PC-3 (cell line): Measurements from ENCODE around the gene DLGAP1. TPM values are rescaled to one million over a fixed set of nuclear protein-coding genes. Genes with fewer than 3 reads are reported as not detected.

Experiments used
- ATAC-seq: fragments of 200-7000 bp; cut with Tn5 transposase; 2 replicates; pipeline ENCODE4 v1.9.1; 2020; ENCODE audit warnings: mild to moderate bottlenecking, moderate library complexity
- BruUV-seq: library from RNA; stranded (reverse); fragments of 400-500 nt; replicated peaks from 2 replicates; lab custom pipeline; 2021; lab: Mats Ljungman, UMichigan
- CTCF ChIA-PET: fragments of 300-600 bp; sonication (Branson Sonifier 250); formaldehyde crosslinking; loops from one replicate; lab custom pipeline; 2022; ENCODE audit warnings: antibody characterized with exemption; lab: Charles Lee
- POLR2A ChIA-PET: fragments of 300-600 bp; sonication (Branson Sonifier 250); formaldehyde crosslinking; loops from one replicate; lab custom pipeline; 2022; ENCODE audit warnings: antibody characterized with exemption; ENCODE audit not compliant: unreplicated experiment; lab: Charles Lee
- DNase-seq: peaks from one replicate; pipeline ENCODE4 v3.0.0-alpha.2; 2015
- H2AFZ ChIP-seq: fragments of 300-600 bp; sonication (generic); 2 replicates; pipeline ENCODE4 v1.6.0; 2016; ENCODE audit warnings: antibody characterized with exemption, low read length
- H3F3A ChIP-seq: fragments of 300-600 bp; sonication (generic); one replicate; pipeline ENCODE4 v1.6.0; 2017; ENCODE audit warnings: antibody characterized with exemption, low read length, control low read depth, mild to moderate bottlenecking; ENCODE audit not compliant: unreplicated experiment
- H3K27ac ChIP-seq: fragments of 300-600 bp; sonication (generic); 2 replicates; pipeline ENCODE4 v1.5.1; 2016; ENCODE audit warnings: mild to moderate bottlenecking, low read length
- H3K27me3 ChIP-seq: fragments of 300-600 bp; sonication (generic); 2 replicates; pipeline ENCODE4 v1.6.1; 2016; ENCODE audit warnings: low read length, mixed read lengths
- H3K36me3 ChIP-seq: fragments of 300-600 bp; sonication (generic); 2 replicates; pipeline ENCODE4 v1.6.1; 2016; ENCODE audit warnings: low read depth, mixed run types, low read length, mixed read lengths
- H3K4me1 ChIP-seq: fragments of 300-600 bp; sonication (generic); 2 replicates; pipeline ENCODE4 v1.5.1; 2016; ENCODE audit warnings: low read length; ENCODE audit not compliant: insufficient read depth
- H3K4me2 ChIP-seq: fragments of 300-600 bp; sonication (generic); 2 replicates; pipeline ENCODE4 v1.6.0; 2016; ENCODE audit warnings: low read length
- H3K4me3 ChIP-seq: fragments of 300-600 bp; sonication (generic); 2 replicates; pipeline ENCODE4 v1.5.1; 2016; ENCODE audit warnings: mild to moderate bottlenecking, low read length, mixed read lengths
- H3K79me2 ChIP-seq: fragments of 300-600 bp; sonication (generic); 2 replicates; pipeline ENCODE4 v1.6.1; 2017; ENCODE audit warnings: low read length, mixed read lengths
- H3K9ac ChIP-seq: fragments of 300-600 bp; sonication (generic); 2 replicates; pipeline ENCODE4 v1.6.0; 2016; ENCODE audit warnings: mild to moderate bottlenecking, low read length
- H3K9me2 ChIP-seq: fragments of 300-600 bp; sonication (generic); replicated peaks from 2 replicates; pipeline ENCODE4 v1.6.1; 2016; ENCODE audit warnings: mixed run types, low read length, mixed read lengths
- H3K9me3 ChIP-seq: fragments of 300-600 bp; sonication (generic); 2 replicates; pipeline ENCODE4 v1.6.1; 2016; ENCODE audit warnings: low read length, mixed read lengths
- H4K20me1 ChIP-seq: fragments of 300-600 bp; sonication (generic); 2 replicates; pipeline ENCODE4 v1.6.1; 2016; ENCODE audit warnings: low read length, mixed read lengths
- CTCF ChIP-seq: fragments of 300-600 bp; sonication (generic); conservative IDR thresholded peaks from 2 replicates; pipeline ENCODE4 v1.5.1; 2017; ENCODE audit warnings: antibody characterized with exemption, low read depth, mild to moderate bottlenecking, low read length
- EZH2 ChIP-seq: fragments of 300-600 bp; sonication (generic); IDR thresholded peaks from one replicate; pipeline ENCODE4 v1.6.1; 2017; ENCODE audit warnings: antibody characterized with exemption, mild to moderate bottlenecking, low read length; ENCODE audit not compliant: unreplicated experiment
- EZH2phosphoT487 ChIP-seq: fragments of 300-600 bp; sonication (generic); IDR thresholded peaks from 2 replicates; pipeline ENCODE4 v1.6.1; 2018; ENCODE audit warnings: mild to moderate bottlenecking, antibody characterized with exemption, low read length, borderline replicate concordance
- intact Hi-C: fragments of 100-400 bp; cut with micrococcal nuclease; formaldehyde crosslinking; loops from 2 replicates; pipeline ENCODE4 v1.9.0; 2023
- total RNA-seq: library from RNA; depleted of rRNA; stranded (reverse); fragments of >200 nt; gene quantifications from 2 replicates; pipeline ENCODE4 v1.2.3, GENCODE V29; 2014

The DLGAP1 gene
- total RNA-seq, 1 experiment from 2014 or later: not detected

GRCh38 chr18:3985664-3986063 lies 469.4 kb downstream of the DLGAP1 start:
- ChIA-PET CTCF (no interaction called here), POLR2A (no interaction called here)
- BruUV-seq: no TSS peak
- intact Hi-C loops: no loop called here
- H3K9ac ChIP-seq: no peak overlapping the region
- no peak overlapping the region for H2AFZ ChIP-seq
- no peaks in the 10 kb centered on the region for H3K4me1 ChIP-seq
- no peaks in the 10 kb centered on the region for H3K79me2 ChIP-seq
- H3K4me2 ChIP-seq: no peak overlapping the region
- no peaks in the 10 kb centered on the region for H3K9me3 ChIP-seq
- H3K36me3 ChIP-seq: no peaks in the 10 kb centered on the region
- H4K20me1 ChIP-seq: no peaks in the 10 kb centered on the region
- no peaks in the 10 kb centered on the region for H3K9me2 ChIP-seq
- no peaks in the 10 kb centered on the region for H3F3A ChIP-seq
- no peak overlapping the region for H3K27ac ChIP-seq
- H3K27me3 ChIP-seq: peaks cover 5% of the 10 kb centered on the region; the same call in 1 of the 2 replicates
- no peak overlapping the region for H3K4me3 ChIP-seq
- DNase-seq: peak; percentile 24
- TF ChIP-seq EZH2phosphoT487: no peak
- TF ChIP-seq CTCF: no peak
- TF ChIP-seq EZH2: no peak
- no peak; the same call in 1 of the 2 replicates for ATAC-seq

GRCh38 chr18:3985020-3985419 lies 470.1 kb downstream of the DLGAP1 start:
- DNase-seq: no peak
- Histone ChIP-seq H3K4me1 (no peaks in the 10 kb centered on the region), H3K79me2 (no peaks in the 10 kb centered on the region), H3K27me3 (peaks cover 5% of the 10 kb centered on the region; the same call in 1 of the 2 replicates), H4K20me1 (no peaks in the 10 kb centered on the region), H3K4me2 (no peak overlapping the region), H3K4me3 (no peak overlapping the region), H3K27ac (no peak overlapping the region), H3K36me3 (no peaks in the 10 kb centered on the region), H2AFZ (no peak overlapping the region), H3K9me3 (no peaks in the 10 kb centered on the region), H3K9me2 (no peaks in the 10 kb centered on the region), H3K9ac (no peak overlapping the region), H3F3A (no peaks in the 10 kb centered on the region)
- ATAC-seq: no peak
- ChIA-PET CTCF (no interaction called here), POLR2A (no interaction called here)
- intact Hi-C loops: no loop called here
- TF ChIP-seq EZH2 (no peak), CTCF (no peak), EZH2phosphoT487 (no peak)
- no TSS peak for BruUV-seq

- H3K27me3 ChIP-seq: peaks cover 5% of the 10 kb centered on the region; the same call in 1 of the 2 replicates
- H4K20me1 ChIP-seq: no peaks in the 10 kb centered on the region
- no peak overlapping the region for H3K9ac ChIP-seq
- no TSS peak for BruUV-seq
- H3K9me3 ChIP-seq: no peaks in the 10 kb centered on the region
- no peak overlapping the region for H3K27ac ChIP-seq
- no peaks in the 10 kb centered on the region for H3K9me2 ChIP-seq
- DNase-seq (no peak), ATAC-seq (no peak)
- no peaks in the 10 kb centered on the region for H3F3A ChIP-seq
- H3K4me3 ChIP-seq: no peak overlapping the region
- H3K4me1 ChIP-seq: no peaks in the 10 kb centered on the region
- no peak overlapping the region for H3K4me2 ChIP-seq
- CTCF ChIA-PET: no interaction called here
- no peaks in the 10 kb centered on the region for H3K36me3 ChIP-seq
- H3K79me2 ChIP-seq: no peaks in the 10 kb centered on the region
- intact Hi-C loops: no loop called here
- H2AFZ ChIP-seq: no peak overlapping the region
- POLR2A ChIA-PET: no interaction called here
- TF ChIP-seq EZH2 (no peak), EZH2phosphoT487 (no peak), CTCF (no peak)
Measured at GRCh38 chr18:3984163-3984757, 470.8 kb downstream of the DLGAP1 start.
